C4-2B (cell line): Measurements from ENCODE around the gene MYO1E.

Experiments
- H3K27ac ChIP-seq: fragments of 450-650 bp; 2 replicates; pipeline ENCODE4 v1.5.1; 2017
- ZFX ChIP-seq: fragments of 450-650 bp; IDR thresholded peaks from 2 replicates; pipeline ENCODE4 v1.6.1; 2017
- TF ChIP-seq, protein P1 (sequence below): fragments of 450-650 bp; conservative IDR thresholded peaks from 2 replicates; pipeline ENCODE4 v1.5.1; 2017; ENCODE audit warnings: mild to moderate bottlenecking

MYO1E gene

DNA sequence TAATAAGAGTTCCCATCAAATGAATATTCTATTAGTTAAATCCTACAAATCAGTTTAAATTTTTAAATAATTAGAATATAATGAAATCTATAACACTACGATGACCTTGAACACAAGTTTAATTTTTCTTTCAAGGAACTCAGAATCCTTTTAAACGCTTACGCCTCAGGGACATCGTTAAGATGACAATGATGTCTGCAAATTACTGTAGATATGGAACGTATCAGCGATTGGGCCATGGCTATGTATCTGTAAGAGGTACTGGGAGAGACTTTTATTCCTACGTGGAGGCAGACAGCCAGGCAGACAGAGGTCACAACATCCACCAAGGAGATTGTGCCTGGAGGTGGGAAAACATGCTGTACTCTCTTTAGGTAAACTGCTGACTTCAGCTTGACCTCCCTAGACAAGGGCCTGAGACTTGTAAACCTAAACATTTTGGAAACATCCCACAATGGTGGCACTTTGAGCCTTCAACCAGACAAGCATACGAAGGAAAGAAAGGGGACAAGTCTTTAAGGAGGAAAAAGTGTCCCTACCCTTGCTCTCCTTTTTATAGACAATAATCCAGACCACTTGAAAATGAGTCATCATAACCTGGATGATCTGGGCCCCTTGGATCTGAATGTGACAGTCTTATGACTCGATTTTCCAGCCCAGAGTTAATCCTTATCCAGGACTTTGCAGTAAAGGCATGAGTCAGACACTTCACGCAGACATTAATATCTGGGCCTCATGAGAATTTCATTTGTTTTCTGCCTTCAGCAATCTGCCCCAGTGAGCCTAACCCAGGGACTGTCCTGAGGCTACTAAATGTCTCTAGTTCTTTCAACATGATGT lies 172.8 kb downstream of the MYO1E start:
- no peak overlapping the region for H3K27ac ChIP-seq
- TF ChIP-seq, protein P1, sequence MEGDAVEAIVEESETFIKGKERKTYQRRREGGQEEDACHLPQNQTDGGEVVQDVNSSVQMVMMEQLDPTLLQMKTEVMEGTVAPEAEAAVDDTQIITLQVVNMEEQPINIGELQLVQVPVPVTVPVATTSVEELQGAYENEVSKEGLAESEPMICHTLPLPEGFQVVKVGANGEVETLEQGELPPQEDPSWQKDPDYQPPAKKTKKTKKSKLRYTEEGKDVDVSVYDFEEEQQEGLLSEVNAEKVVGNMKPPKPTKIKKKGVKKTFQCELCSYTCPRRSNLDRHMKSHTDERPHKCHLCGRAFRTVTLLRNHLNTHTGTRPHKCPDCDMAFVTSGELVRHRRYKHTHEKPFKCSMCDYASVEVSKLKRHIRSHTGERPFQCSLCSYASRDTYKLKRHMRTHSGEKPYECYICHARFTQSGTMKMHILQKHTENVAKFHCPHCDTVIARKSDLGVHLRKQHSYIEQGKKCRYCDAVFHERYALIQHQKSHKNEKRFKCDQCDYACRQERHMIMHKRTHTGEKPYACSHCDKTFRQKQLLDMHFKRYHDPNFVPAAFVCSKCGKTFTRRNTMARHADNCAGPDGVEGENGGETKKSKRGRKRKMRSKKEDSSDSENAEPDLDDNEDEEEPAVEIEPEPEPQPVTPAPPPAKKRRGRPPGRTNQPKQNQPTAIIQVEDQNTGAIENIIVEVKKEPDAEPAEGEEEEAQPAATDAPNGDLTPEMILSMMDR: no peak
- TF ChIP-seq ZFX: no peak

DNA sequence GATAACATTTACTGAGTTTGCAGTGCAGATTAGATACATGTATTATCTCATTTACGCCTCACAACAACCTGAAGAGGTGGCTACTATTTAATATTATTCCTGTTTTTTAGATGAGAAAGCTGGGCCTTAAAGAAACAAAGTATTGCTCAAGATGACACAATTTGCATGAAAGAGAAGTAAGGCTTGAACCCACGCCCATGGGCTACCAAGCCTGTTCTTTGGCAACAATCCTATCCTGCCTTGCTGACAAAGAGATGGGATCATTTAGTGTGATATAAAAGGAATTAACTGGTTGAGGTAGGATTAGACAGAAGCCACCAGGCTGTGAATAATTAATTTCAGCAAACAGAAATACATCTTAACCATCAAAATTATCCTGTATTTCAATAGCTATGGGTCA lies 175.2 kb downstream of the MYO1E start:
- no peak for TF ChIP-seq ZFX
- TF ChIP-seq, protein P1: no peak
- H3K27ac ChIP-seq: no peak overlapping the region

DNA sequence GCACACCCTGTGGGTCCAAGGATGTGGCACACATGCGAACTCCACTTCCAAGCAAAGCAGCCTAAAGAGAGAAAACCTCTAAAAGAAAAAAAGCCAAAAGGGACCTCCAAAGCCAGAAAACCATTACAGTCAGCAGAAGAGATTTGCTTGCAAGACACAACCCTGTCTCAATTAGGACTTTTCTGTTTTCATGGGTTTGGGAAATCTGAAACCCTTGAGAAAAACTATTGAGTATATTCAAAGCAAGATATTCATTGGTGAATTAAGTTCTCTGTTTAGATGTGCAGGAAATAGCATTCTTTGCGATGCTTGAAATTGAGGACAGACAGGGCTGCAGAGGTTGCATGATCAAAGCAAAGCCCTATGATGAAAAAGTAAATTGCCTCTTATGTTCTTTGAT lies 176.3 kb downstream of the MYO1E start:
- TF ChIP-seq, protein P1: no peak
- no peak for TF ChIP-seq ZFX
- no peak overlapping the region for H3K27ac ChIP-seq

DNA sequence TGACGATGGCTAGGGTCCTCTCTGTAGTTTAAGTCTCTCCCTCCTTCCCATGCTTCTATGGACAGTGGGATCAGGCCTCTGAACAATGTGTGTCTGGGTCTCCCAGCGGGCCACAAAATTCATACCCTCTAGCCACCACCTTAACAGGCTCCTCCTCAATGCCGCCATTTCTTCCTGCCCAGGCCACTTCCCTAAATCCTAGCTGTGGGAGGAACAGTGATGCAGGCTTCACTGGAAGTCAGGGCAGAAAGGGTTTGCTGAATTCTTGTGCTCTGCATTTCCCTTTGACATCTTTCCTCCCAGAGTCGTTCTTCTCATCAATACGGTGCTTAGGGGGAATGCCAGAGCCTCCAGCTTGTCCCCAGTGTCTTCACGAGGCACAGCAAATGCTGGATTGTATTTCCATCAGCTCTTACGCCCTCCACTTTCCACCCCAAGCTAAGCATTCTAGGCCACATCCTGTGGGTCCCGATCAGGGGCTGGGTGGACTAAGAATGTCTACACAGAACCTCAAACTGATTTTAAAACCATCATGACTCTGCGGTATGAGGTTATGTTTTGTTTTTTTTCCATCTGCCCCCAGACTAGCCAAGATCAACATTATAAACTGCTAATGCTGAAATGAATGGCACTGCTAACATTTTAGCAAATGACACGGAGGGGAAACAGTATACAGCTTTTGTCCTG lies 177.9 kb downstream of the MYO1E start:
- H3K27ac ChIP-seq: no peak overlapping the region
- no peak for TF ChIP-seq ZFX
- TF ChIP-seq, protein P1: no peak

DNA sequence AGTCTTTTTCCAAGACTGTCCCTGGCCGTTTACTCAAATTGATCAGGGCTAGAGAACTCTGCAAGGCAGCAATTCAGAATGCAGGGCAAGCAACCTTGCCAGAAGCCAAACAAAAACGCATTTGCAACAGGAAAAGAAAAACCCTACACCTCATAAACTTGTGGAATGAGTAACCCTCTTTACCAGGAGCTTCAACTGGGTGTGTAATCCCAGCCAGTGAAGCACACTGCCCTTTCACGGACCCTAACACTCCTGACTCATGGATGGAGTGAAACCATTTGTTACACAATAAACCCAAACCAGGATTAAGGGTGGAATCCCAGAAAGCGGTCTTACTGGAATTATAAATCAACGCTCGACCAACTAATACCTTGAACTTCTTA lies 180.8 kb downstream of the MYO1E start:
- no peak overlapping the region for H3K27ac ChIP-seq
- TF ChIP-seq, protein P1: no peak

DNA sequence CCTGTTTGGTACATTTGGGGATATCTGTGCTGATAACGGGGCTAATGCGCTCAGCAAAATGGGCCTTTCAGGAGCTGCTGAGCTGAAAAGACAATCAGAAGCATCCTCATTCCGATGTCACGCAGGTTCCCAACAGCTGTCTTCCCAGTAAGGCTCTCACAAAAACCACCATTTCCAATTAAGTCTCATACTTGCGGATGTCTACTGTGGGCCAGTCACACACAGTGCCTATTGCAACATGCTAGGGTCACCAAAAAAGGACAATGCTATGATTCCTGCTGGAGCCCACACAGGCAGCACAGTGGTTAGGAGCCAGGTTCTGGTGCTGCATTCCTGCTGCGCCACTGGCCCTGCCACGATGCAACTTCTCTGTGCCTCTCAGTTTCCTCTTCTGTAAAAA lies 182.4 kb downstream of the MYO1E start:
- TF ChIP-seq, protein P1: no peak

DNA sequence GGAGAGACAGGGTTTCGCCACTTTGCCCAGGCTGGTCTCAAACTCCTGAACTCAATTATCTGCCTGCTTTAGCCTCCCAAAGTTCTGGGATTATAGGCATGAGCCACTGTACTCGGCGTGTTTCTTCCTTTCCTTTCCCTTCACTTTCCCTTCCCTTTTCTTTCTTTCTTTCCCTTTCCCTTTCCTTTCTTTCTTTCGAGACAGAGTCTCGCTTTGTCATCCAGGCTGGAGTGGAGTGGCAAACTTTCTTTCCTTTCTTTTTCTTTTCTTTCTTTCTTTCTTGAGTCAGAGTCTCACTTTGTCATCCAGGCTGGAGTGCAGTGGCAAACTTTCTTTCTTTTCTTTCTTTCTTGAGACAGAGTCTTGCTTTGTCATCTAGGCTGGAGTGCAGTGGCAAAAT lies 183.4 kb downstream of the MYO1E start:
- no peak overlapping the region for H3K27ac ChIP-seq
- TF ChIP-seq ZFX: no peak
- TF ChIP-seq, protein P1: no peak

More for the DNA sequence above, 182.4 kb downstream of the MYO1E start:
- no peak overlapping the region for H3K27ac ChIP-seq
